ENCODE results near the gene PIK3C2A. TPM values are rescaled to one million over a fixed set of nuclear protein-coding genes. Genes with fewer than 3 reads are reported as not detected.

PIK3C2A gene
- total and polyA plus RNA-seq, 2 donors (not counting 3 experiments of a cell fraction or from before 2014, with no cell fraction given) = 33.7 to 142 TPM

DNA sequence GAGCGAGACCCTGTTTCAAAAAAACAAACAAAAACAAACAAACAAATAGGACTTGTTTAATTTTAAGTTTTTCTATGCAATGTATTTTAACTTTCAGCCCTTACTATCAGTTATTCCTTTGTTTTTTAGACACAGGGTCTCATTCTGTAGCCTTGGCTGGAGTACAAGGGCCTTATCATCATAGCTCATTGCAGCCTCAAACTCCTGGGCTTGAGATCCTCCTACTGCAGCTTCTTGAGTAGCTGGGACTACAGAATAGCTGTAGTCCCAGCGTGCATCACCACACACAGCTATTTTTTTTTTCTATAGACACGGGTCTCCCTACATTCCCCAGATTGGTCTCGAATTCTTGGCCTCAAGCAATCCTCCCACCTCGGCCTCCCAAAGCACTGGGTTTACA is 44.5 kb downstream of the PIK3C2A start:
- Histone ChIP-seq H4K20me1 (replicated peaks; ENCODE audit: control insufficient read depth, extremely low read depth, insufficient read depth, low read length) (no peaks in the 10 kb centered on the region), H2AFZ (ENCODE audit: low read depth, low read length) (no peak overlapping the region), H3K4me2 (ENCODE audit: insufficient read depth, low read length) (no peak overlapping the region), H3K4me3 (replicated peaks in 1 of 3; ENCODE audit: insufficient read depth in 1 of 3, low read depth in 1 of 3, low read length in 3 of 3) (no peak overlapping the region), H3K9me1 (replicated peaks; ENCODE audit: control insufficient read depth, extremely low read depth, insufficient read depth, low read length) (no peaks in the 10 kb centered on the region), H3K36me3 (ENCODE audit: control insufficient read depth in 2 of 2, extremely low read depth in 1 of 2, insufficient read depth in 2 of 2, low read length in 2 of 2) (no peaks in the 10 kb centered on the region), H3K27me3 (ENCODE audit: control insufficient read depth in 2 of 2, insufficient read depth in 2 of 2, low read length in 2 of 2) (no peaks in the 10 kb centered on the region), H3K4me1 (ENCODE audit: control insufficient read depth, extremely low read depth, insufficient read depth, low read length) (peaks cover 60% of the 10 kb centered on the region), H3K9ac (replicated peaks; ENCODE audit: extremely low read depth, insufficient read depth, low read length) (no peak overlapping the region), H3K27ac (ENCODE audit: insufficient read depth, low read depth, low read length) (no peak overlapping the region), H3K9me3 (replicated peaks; ENCODE audit: control insufficient read depth, insufficient read depth, low read length) (no peaks in the 10 kb centered on the region), H3K79me2 (ENCODE audit: control insufficient read depth, insufficient read depth, low read length) (peaks cover 86% of the 10 kb centered on the region)
- dilution Hi-C loops (cut with MboI; ENCODE audit: extremely low pct_ligation_motif_present, low sequenced_read_pairs) (no loop called here), intact Hi-C loops (cut with micrococcal nuclease) (no loop called here)
- DNase-seq (ENCODE audit: low read depth, low spot score) (no peak), FAIRE-seq (no peak)
- TF ChIP-seq POLR2A (IDR thresholded peaks at IDR 0.05; ENCODE audit: low read depth, low read length) (no peak), GATA2 (IDR thresholded peaks at IDR 0.05; ENCODE audit: insufficient read depth, insufficient read length, low read depth, low read length) (no peak), FOS (IDR thresholded peaks at IDR 0.05; ENCODE audit: borderline replicate concordance, insufficient read depth, low read length) (no peak), MYC (IDR thresholded peaks at IDR 0.05; ENCODE audit: low read depth, low read length) (no peak), JUN (IDR thresholded peaks at IDR 0.05; ENCODE audit: borderline replicate concordance, insufficient read depth, insufficient read length, low read depth) (no peak), EZH2 (IDR thresholded peaks at IDR 0.05; ENCODE audit: borderline replicate concordance, low read depth, low read length, severe bottlenecking) (no peak), POLR2AphosphoS5 (IDR thresholded peaks at IDR 0.05; ENCODE audit: insufficient read depth, low read depth, low read length) (no peak)
- TF ChIP-seq, protein P1, sequence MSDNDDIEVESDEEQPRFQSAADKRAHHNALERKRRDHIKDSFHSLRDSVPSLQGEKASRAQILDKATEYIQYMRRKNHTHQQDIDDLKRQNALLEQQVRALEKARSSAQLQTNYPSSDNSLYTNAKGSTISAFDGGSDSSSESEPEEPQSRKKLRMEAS (IDR thresholded peaks at IDR 0.05; ENCODE audit: insufficient read depth, insufficient read length) = no peak
- TF ChIP-seq, protein P2, sequence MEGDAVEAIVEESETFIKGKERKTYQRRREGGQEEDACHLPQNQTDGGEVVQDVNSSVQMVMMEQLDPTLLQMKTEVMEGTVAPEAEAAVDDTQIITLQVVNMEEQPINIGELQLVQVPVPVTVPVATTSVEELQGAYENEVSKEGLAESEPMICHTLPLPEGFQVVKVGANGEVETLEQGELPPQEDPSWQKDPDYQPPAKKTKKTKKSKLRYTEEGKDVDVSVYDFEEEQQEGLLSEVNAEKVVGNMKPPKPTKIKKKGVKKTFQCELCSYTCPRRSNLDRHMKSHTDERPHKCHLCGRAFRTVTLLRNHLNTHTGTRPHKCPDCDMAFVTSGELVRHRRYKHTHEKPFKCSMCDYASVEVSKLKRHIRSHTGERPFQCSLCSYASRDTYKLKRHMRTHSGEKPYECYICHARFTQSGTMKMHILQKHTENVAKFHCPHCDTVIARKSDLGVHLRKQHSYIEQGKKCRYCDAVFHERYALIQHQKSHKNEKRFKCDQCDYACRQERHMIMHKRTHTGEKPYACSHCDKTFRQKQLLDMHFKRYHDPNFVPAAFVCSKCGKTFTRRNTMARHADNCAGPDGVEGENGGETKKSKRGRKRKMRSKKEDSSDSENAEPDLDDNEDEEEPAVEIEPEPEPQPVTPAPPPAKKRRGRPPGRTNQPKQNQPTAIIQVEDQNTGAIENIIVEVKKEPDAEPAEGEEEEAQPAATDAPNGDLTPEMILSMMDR (IDR thresholded peaks at IDR 0.05; ENCODE audit: extremely low read depth in 1 of 2, insufficient read depth in 1 of 2, low read depth in 1 of 2, low read length in 2 of 2) = no peak
- BruUV-seq (replicated peaks) = no TSS peak
- CTCF ChIA-PET = interaction anchor here (0.9 to 1.6 kb wide), 5 partner anchors 10 to 39 kb away, joined by 3 to 4 read pairs (median 4); no protein-coding TSS in a partner anchor
- POLR2A ChIA-PET = interaction anchor here (1.2 kb wide), 1 partner anchor 46 kb away, joined by 4 read pairs; no protein-coding TSS in a partner anchor
